ENCODE results near the gene MMP1. TPM values are rescaled to one million over a fixed set of nuclear protein-coding genes. Genes with fewer than 3 reads are reported as not detected.
A peak's percentile ranks its signal among the peaks of the same experiment; 100 is the strongest.

Gene MMP1
- not detected for total RNA-seq

DNA sequence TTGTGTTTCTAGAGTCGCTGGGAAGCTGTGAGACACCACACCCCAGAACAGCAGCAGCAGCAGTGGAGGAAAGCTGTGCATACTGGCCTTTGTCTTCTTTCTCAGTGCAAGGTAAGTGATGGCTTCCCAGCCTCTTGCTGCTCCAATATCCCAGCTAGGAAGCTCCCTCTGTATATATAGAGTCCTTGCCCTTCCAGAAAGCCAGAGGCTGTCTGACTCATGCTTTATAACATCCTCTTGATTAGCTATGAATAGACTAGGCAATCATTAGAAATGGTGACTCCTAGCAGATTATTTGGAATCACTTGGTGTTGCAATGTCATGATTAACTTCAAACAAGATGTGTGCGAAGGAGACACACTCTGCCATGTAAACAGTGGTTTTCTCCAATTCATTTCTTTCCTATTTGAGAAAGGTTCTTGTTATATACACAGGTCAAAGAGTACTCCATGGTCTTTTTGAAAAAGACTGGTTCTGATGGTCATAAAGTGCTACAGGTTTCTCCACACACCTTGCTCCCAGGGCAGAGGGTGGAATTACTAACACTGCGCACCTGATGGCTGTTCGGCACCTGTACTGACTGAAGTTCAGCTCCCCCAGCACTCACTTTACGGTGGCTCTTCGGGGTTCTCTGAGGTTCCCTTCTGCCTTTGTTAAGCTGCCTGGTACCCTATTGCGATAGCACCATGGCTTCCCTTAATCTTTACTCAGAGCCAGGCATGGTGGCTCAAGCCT, at the start of gene MMP1:
TSS of gene MMP1 (minus strand) at position 149 of the 735 bp plus-strand sequence. CDS start at position 81, 68 bp downstream.
- ATAC-seq (no peak), DNase-seq (ENCODE audit: low spot score) (no peak)

DNA sequence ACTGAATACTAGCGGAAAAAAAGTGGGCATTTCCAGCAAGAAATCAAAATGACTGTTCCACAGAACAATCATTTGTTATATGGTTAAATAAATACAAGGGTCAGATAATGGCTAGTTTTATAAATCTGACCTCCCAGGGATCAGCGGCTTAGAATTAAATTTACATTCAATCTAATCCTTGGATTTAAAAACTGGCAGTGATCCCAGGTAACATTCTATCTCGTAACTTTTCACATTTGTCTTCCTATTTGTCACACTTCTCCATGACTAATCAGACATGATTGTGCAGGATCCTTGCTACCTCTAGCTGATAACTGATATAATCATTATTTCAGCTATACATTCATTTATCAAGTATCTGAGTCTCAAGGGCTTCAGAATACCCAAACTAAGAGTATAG, 48.3 kb upstream of the MMP1 start:
- DNase-seq (ENCODE audit: low spot score): no peak
- ATAC-seq: no peak

DNA sequence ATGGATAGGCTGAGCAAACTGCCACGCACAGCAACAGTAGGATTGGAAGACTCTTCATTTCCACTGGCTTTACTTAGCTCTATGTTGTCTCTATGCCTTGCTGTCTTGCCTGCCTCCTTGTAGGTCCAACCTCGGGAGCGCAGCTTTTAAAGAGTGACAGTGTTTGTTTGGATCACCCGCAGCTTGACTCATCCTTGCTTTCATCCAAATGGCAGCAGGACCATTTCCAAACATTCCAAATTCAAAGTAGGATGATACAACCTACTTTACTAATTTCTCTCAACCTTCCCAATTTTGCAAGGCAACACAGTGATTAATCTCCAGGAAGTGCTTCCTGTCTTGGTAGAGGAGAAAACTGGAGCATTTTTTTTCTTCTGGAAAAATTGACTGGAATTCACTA, 45.5 kb upstream of the MMP1 start, which contains the start of gene MMP3:
TSS of gene MMP3 (minus strand) at position 121 of the 400 bp plus-strand sequence. CDS start at position 58, 63 bp downstream.
- ATAC-seq (no peak), DNase-seq (ENCODE audit: low spot score) (no peak)

DNA sequence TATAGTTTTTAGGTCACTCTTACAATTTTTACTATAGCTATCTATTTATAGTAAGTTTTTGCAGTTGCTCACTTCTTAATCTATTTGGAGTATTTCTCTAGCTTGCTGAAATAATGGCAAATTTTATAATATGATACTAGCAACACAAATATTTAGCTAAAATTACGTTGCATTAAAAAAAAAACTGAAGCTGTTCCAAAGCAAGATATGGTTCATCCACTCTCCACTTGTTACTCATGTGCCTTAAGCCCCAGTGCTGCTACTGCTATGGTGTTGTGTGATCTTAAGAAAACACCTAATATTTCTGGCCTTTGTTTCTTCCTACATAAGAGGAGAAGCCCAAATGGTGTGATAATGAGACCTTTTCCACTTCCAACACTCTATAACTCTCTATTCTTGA, 45.0 kb upstream of the MMP1 start:
- DNase-seq (ENCODE audit: low spot score) (no peak), ATAC-seq (no peak)

DNA sequence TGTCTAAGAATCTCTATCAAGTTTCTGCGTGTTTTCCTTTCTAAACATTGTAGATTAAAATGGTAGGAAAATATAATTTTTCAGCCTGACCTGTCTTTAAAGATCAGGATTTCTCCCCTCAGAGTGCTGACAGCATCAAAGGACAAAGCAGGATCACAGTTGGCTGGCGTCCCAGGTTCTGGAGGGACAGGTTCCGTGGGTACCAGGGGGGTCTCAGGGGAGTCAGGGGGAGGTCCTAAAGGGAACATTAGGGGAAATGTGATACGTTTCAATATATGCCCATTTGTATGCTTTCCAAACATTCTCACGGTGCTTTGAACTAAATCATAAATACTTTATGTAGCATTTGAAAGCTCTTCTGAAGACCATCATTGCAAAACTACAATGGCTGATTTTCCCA, 42.1 kb upstream of the MMP1 start:
- ATAC-seq (no peak), DNase-seq (ENCODE audit: low spot score) (no peak)

DNA sequence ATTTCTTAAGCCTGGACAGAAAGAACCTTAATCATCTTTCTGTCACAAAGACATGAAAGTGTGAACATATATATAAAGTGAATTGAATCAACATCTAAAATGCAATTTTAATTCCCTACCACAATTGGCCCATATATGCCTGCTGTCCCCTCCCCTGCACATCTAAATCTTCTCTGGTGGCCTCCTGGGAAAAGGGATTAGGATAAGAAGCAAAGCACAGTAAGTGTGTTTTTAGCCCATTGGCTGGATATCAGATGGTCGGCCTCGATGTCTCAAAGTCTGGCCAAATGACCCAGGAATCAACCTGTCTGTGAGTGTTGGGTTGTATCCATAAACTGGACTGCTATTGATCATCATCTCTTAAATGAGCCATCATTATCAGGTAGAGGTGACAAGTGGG, 39.7 kb upstream of the MMP1 start:
- DNase-seq (ENCODE audit: low spot score) (no peak), ATAC-seq (no peak)

DNA sequence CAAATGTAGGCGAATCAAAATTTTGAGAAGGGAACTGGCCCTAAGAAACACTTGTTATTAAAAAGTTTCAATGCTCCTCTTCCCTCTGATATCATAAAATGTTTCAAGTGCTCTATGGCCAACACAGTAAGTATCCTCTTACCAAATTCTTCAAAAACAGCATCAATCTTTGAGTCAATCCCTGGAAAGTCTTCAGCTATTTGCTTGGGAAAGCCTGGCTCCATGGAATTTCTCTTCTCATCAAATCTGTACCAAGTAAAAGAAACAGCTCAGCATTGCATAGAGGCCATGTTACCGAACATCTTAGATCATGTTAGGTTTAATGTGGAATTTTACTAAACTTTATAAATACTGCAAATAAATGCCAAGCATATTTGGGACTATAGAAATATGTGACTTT, 39.2 kb upstream of the MMP1 start:
- ATAC-seq: no peak
- no peak for DNase-seq (ENCODE audit: low spot score)

DNA sequence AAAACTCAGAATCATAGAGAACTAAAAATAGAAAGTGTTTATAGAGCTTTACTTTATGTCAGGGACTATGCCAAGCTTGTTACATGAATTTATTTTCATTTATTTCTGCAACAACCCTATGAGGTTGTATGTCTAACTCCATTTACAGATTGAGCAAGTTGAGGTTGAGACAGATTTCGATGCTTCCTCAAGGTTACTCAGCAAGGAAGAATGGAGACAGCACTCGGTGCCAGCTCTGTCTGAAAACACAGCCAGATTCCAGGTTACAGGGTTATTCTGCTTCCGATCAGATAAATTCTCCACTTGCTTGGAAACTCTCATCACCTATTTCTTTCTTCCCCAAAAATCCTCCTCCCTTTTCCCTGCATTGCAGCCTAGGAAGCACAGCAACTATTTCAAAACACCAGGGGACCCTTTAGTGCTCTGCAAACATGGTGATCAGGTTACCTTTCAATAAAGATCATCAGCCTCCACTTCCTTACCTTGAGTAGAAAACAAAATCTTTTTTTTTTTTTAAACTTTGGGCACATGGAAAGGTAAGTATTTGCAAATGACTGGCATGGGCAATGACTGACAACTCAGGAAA, 38.4 kb upstream of the MMP1 start:
- no peak for ATAC-seq
- DNase-seq (ENCODE audit: low spot score): no peak

DNA sequence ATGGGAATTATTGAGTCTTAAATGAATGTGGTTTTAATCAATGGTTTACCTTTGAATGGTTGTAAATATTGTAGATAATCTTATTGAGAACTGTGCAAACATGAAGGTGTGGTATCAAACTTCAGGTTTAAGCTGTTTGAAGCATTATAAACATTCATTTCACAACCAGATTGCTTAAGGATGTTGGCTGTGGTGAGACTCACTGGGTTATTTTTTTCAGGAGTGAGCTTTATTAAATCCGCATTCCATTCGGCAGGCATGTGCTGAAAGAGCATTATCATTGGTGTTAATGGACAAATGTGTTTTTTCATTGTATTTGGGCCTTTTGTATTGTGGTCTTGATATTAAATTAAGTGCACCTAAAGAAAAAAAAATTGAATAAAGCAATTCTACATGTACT, 35.8 kb upstream of the MMP1 start:
- ATAC-seq (no peak), DNase-seq (ENCODE audit: low spot score) (no peak)

DNA sequence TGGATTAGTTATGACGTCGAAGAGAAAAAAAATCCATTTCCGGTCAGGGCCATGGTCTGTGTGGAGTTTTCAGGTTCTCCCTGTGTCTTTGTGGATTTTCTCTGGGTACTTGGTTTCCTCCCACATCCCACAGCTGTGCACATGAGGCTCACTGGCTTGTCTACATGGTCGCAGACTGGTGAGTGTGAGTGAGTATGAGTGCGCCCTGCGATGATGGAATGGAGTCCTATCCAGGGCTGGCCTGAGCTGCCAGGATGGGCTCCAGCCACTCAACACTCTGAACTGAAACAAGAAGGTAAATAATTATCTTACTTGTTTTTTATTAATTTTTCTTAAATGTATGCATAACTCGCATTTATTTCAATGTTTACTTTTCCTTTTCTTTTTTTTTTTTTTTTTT, 34.7 kb upstream of the MMP1 start:
- ATAC-seq (no peak), DNase-seq (ENCODE audit: low spot score) (no peak)

DNA sequence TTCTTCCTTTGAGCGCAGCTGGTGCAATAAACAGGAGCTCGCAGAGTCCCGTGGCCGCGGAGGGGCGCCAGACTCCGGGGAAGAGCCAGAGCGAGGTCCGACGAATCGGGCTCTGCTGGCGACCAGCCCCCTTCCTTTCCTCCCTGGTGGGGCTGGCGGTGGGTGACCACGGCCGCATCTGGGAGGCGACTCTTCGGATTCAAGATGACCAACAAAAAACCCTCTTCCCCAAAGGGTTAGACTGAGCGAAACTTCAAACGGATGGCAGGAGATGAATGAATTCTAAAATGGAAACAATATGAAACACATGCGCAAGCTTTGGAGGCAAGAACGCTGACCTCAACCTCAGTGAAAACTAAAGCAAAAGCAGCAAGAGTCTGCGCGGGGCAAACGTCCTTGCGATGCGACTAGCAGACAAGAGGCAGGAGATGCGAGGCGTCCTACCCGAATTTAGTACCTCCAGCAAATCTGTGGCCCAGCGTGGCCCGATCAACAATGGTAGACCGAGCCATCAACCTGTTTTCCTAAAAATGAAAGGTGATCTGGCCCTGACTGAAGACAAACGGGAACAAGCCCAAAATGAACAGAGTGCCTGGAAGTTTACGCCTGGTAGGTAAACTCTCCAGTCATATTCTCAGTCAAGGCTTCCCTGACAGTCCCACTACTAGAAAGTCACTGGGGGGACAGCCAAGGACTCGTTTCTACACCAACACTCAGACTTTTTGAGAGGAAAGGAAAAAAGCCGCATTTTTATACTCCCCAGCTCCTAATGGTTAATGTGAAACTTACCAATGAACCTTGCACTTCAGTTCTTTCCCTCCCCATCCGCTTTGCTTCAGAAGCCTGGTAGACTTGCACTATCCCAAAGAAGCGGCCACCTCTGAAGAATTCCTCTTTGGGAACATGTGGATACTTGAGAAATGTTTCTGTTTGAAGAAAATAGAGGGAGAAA, 33.8 kb upstream of the MMP1 start:
- peak; percentile 88 for ATAC-seq

DNA sequence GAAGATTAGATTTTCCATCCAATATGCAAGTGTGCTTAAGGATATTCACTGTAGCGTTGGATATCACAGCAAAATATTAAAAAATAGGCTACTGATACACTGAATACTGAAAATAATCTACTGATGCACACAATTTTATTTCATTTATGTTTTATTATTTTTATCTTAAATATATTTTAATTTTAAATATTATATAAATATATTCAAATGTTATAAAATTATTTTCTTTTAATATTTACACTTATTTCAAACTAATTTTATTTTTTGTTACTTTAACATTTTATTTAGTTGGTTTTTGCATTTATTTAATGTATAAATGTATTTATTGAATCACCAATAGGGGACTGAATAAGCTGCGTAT, 33.1 kb upstream of the MMP1 start:
- no peak for ATAC-seq
- DNase-seq (ENCODE audit: low spot score): no peak

More for the DNA sequence above, 33.8 kb upstream of the MMP1 start:
- DNase-seq (ENCODE audit: low spot score): peak; percentile 46

DNA sequence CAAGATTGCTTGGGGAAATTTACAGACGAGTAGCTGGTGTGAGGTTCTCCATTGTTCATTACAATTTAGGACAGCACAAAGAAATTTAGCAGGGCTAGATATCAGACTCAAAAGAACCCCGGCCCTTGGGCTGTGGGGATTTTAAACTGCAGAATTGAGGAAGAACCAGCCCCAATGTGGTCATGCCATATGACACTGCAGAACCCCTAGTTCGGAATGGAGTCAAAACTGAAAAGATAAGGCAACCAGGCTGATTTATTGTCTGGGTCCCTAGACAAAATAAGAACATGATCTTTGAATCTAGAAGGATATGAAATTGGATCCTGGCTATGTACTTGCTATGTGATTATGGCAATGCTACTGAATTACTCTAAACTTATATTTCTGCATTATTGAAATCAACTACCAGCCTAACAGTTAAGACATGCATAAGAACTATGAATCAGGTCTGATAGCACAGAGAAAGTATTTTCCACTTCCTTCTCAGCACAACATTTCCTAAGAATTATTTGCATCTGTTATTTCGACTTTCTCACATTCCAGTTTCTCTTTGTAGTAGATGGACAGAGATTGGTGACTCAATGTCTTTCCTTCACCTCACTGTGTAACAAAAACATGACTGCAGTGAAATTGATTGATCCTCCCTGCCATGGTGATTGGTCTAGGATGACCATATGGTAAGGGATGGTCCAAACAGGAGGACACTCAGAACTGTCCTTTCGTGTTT, 32.2 kb upstream of the MMP1 start:
- ATAC-seq (no peak), DNase-seq (ENCODE audit: low spot score) (no peak)

DNA sequence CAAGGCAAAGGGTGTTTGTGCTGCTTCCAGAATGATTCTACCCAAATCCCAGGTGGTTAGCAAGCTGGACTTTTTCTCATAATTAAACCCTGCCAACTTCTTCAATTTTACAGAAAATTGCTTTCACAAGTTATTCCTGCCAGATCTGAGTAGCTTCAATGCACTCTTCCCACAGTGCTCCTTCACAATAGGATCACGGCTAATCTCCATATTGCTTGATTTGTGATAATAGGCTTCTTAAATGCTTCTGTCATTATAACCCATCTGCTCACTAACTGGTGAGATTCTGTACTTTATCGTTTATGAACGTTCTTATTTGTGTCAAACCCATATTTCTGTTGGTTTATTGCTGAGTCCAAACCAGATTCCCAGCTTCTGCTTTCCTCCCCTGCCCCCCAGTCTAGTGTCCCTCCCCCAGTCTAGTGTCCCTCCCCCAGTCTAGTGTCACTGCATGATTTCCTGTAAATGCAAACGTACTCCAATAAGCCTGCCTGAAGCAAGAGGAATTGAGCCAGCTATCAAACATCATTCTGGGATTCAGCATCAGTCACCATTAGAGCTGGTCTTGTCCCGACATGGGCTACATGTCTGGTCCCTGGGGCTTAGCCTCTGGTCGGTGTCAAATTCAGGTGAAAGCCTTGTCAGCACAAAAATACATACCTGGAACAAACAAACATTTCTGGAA, 31.5 kb upstream of the MMP1 start:
- DNase-seq (ENCODE audit: low spot score): no peak
- no peak for ATAC-seq

DNA sequence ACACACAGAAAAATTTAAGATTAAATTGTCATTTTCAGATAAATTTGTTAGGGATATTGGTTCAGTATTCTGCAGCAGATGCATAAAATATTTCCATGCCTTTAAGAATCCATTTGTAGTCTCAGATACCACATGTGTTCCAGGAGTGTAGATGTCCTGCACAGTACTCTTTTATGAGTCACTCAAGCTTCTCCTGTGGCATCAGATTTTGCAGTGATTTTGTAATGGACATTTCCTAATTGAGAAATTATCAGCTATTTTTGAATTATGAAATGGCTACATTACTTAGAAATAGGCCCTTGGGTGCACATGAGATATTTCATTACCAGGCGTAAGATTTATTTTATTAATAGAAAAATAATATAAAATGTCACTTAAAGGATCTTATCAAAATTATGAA, 26.6 kb upstream of the MMP1 start:
- ATAC-seq: no peak

DNA sequence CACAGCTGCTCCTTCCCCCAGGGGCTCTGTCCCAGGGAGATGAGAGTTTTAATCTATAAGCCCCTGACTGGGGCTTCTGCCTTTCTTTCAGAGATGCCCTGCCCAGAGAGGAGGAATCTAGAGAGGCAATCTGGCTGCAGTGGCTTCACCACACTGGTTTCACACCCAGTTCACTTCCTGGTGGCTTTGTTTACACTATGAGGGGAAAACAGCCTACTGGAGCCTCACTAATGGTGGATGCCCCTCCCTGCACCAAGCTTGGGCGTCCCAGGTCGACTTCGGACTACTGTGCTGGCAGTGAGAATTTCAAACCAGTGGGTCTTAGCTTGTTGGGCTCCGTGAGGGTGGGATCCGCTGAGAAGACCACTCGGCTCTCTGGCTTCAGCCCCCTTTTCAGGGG, 21.5 kb upstream of the MMP1 start:
- ATAC-seq: no peak
- no peak for DNase-seq (ENCODE audit: low spot score)

More for the DNA sequence above, 26.6 kb upstream of the MMP1 start:
- DNase-seq (ENCODE audit: low spot score): no peak

DNA sequence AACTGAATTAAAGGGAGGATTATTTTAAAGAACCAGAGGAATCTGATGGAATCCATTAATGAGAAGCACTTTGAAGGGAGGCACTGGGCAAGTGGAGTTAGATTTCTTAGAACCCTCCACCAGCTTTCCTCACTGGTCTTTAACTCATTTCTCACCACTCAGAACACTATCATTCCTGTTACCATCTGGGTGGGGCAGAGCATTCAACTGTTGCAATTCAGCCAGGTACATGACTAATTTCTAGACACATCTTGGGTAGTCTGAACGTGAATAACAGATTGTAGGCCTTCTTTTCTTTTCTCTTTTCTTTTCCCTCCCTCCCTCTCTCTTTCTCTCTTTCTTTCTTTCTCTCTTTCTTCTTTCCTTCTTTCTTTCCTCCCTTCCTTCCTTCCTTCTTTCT, 15.5 kb upstream of the MMP1 start:
- DNase-seq (ENCODE audit: low spot score) (no peak), ATAC-seq (no peak)

DNA sequence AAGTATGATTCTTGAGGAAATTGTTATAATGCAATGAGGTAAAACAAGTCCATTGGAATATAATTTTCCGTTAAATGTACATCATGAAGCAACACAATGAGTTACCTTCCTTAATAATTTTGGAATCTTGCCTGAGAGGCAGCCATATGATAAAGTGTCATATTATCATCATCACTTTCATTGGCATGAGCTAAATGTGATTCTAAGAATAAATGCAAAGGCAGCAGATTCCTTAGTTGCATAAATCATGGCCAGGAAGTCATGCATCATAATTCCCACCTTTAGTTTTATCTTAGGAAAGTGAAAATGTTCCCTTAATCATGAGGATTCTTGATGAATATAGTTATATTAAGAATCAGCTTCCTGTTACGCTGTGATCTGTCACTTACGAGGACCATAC, 14.2 kb upstream of the MMP1 start:
- DNase-seq (ENCODE audit: low spot score): no peak
- no peak for ATAC-seq

DNA sequence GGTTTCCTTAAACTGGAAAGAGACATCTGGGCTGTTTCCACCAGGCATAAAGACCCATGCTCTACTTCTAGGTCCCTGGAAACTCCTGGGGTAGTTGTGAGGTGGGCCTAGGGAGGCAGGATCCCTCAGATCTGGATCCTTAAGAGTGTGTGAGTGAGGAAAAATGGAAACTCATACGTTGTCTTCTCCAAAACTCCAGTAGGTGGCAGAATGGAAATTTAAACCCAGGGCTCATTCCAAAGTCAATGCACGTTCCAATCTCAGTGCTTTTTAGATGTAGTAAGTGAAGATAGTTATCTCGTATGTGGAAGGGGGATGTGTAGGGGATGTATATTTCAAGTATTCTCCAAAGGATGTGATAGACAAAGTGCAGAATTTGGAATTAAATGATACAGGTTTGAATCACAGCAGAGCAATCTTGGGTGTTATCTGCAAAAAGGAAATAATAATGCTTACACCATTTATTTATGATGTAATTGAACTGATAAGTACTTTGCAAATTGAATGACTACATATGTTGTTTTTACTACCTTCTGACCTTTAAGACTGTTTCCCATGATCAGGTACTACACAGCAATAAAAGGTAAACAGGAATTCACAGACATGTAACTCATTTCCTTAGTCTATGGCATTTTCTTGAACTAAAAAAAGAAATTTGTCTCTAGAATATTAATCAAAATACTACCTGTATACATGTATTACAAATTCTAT, 13.1 kb upstream of the MMP1 start:
- no peak for DNase-seq (ENCODE audit: low spot score)
- peak; percentile 51 for ATAC-seq

DNA sequence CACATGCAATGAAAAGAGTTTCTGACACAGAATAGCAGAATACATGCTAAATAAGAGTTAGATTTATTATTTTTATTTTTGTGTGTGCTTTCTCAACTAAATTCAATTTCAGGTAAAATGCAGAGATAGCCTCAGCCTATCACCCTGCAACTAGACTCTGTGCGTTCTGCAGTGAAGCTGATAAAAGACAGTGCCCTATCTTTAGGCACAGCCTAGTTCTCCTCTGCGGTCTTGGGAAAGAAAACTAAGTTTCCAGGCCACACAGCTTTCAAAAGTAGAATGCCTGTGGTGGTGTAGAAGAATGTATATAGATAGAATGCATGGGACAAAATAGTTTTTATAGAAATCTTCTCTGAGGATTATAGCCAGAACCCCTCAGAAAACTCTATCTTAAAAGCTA, 12.0 kb upstream of the MMP1 start:
- DNase-seq (ENCODE audit: low spot score): no peak
- no peak for ATAC-seq

Measured in left lobe of liver (tissue), 2 donors.